Astrocyte (in vitro differentiated cells and primary cell): ENCODE results near the gene SPTB. TPM values are rescaled to one million over a fixed set of nuclear protein-coding genes. Genes with fewer than 3 reads are reported as not detected.

Source experiments
- DNase-seq: peaks from one replicate; pipeline ENCODE4 v3.0.0-alpha.2; 2010; ENCODE audit warnings: low read depth
- FAIRE-seq: peaks from 2 replicates; lab custom pipeline; 2011; peaks lifted over from hg19 to GRCh38; lab: Jason Lieb, UNC
- H2AFZ ChIP-seq: 2 replicates; pipeline ENCODE4 v1.6.0; 2012; ENCODE audit warnings: low read depth, low read length, inconsistent platforms
- H3K27ac ChIP-seq: 2 replicates; pipeline ENCODE4 v1.5.1; 2011; ENCODE audit warnings: low read depth, low read length, inconsistent platforms
- H3K27me3 ChIP-seq: 2 replicates; pipeline ENCODE4 v1.6.0; 2011; ENCODE audit warnings: low read length, inconsistent platforms; ENCODE audit not compliant: insufficient read depth
- H3K36me3 ChIP-seq: 2 replicates; pipeline ENCODE4 v1.5.1; 2011; ENCODE audit warnings: low read length, inconsistent platforms; ENCODE audit not compliant: insufficient read depth
- H3K4me1 ChIP-seq: 2 replicates; pipeline ENCODE4 v1.5.1; 2011; ENCODE audit warnings: low read length, inconsistent platforms; ENCODE audit not compliant: insufficient read depth
- H3K4me2 ChIP-seq: 2 replicates; pipeline ENCODE4 v1.6.0; 2012; ENCODE audit warnings: low read length, inconsistent platforms
- H3K4me3 ChIP-seq: 2 replicates; pipeline ENCODE4 v1.5.1; 2011; ENCODE audit warnings: low read depth, mild to moderate bottlenecking, low read length, inconsistent platforms; ENCODE audit not compliant: insufficient read depth
- H3K79me2 ChIP-seq: 2 replicates; pipeline ENCODE4 v1.6.0; 2012; ENCODE audit warnings: mild to moderate bottlenecking, low read length, inconsistent platforms; ENCODE audit not compliant: insufficient read depth
- H3K9ac ChIP-seq: 2 replicates; pipeline ENCODE4 v1.6.0; 2012; ENCODE audit warnings: mild to moderate bottlenecking, low read length, inconsistent platforms
- H3K9me3 ChIP-seq: 2 replicates; pipeline ENCODE4 v1.5.1; 2012; ENCODE audit warnings: low read depth, mild to moderate bottlenecking, low read length, inconsistent platforms; ENCODE audit not compliant: insufficient read depth
- H4K20me1 ChIP-seq: 2 replicates; pipeline ENCODE4 v1.6.0; 2012; ENCODE audit warnings: low read length, inconsistent platforms; ENCODE audit not compliant: insufficient read depth
- H3K27ac Mint-ChIP-seq: one replicate; pipeline ENCODE4 v1.8.0; 2021; ENCODE audit warnings: mild to moderate bottlenecking, mixed read lengths; ENCODE audit not compliant: unreplicated experiment
- H3K27me3 Mint-ChIP-seq: one replicate; pipeline ENCODE4 v1.8.0; 2021; ENCODE audit warnings: low read depth, mixed read lengths; ENCODE audit not compliant: unreplicated experiment
- H3K36me3 Mint-ChIP-seq: one replicate; pipeline ENCODE4 v1.8.0; 2021; ENCODE audit warnings: low read depth, mixed read lengths; ENCODE audit not compliant: unreplicated experiment
- H3K4me1 Mint-ChIP-seq: one replicate; pipeline ENCODE4 v1.8.0; 2021; ENCODE audit warnings: low read depth, mixed read lengths; ENCODE audit not compliant: unreplicated experiment
- H3K4me3 Mint-ChIP-seq: one replicate; pipeline ENCODE4 v1.8.0; 2021; ENCODE audit warnings: mild to moderate bottlenecking, moderate library complexity, mixed read lengths; ENCODE audit not compliant: unreplicated experiment
- H3K9me3 Mint-ChIP-seq: one replicate; pipeline ENCODE4 v1.8.0; 2021; ENCODE audit warnings: mild to moderate bottlenecking, mixed read lengths; ENCODE audit not compliant: unreplicated experiment
- CTCF ChIP-seq: IDR thresholded peaks from 2 replicates; pipeline ENCODE4 v1.5.1; 2011; ENCODE audit warnings: low read depth, mild to moderate bottlenecking, inconsistent platforms, low read length, moderate library complexity; ENCODE audit not compliant: insufficient read depth
- EZH2 ChIP-seq: IDR thresholded peaks from 2 replicates; pipeline ENCODE4 v1.6.1; 2012; ENCODE audit warnings: mild to moderate bottlenecking, low read length, inconsistent platforms; ENCODE audit not compliant: insufficient read depth
- total RNA-seq: library from RNA; stranded (reverse); gene quantifications from 2 replicates; pipeline ENCODE4 v1.2.1, GENCODE V29; 2021

Gene SPTB
- total RNA-seq, 1 donor from 2014 or later: 0.32 TPM

- Mint-ChIP-seq H3K4me3 (no peak overlapping the region), H3K4me1 (no peaks in the 10 kb centered on the region), H3K9me3 (peaks cover 1% of the 10 kb centered on the region), H3K27me3 (peaks cover 20% of the 10 kb centered on the region), H3K36me3 (peaks cover 8% of the 10 kb centered on the region), H3K27ac (no peak overlapping the region)
- no peaks in the 10 kb centered on the region for H3K79me2 ChIP-seq
- no peak overlapping the region for H3K9ac ChIP-seq
- H2AFZ ChIP-seq: no peak overlapping the region
- H3K4me1 ChIP-seq: no peaks in the 10 kb centered on the region
- H4K20me1 ChIP-seq: no peaks in the 10 kb centered on the region
- DNase-seq: no peak
- H3K27me3 ChIP-seq: no peaks in the 10 kb centered on the region
- no peaks in the 10 kb centered on the region for H3K36me3 ChIP-seq
- FAIRE-seq: no peak
- peaks cover 9% of the 10 kb centered on the region for H3K9me3 ChIP-seq
- H3K4me3 ChIP-seq: no peak overlapping the region
- no peak overlapping the region for H3K27ac ChIP-seq
- no peak for TF ChIP-seq EZH2
- no peak overlapping the region for H3K4me2 ChIP-seq
These were observed 105.4 kb downstream of the SPTB start for GRCh38 chr14:64774272-64774671.

- Histone ChIP-seq H3K36me3 (no peaks in the 10 kb centered on the region), H3K4me2 (no peak overlapping the region), H3K79me2 (no peaks in the 10 kb centered on the region), H3K27ac (no peak overlapping the region), H3K4me3 (no peak overlapping the region), H4K20me1 (no peaks in the 10 kb centered on the region), H3K4me1 (no peaks in the 10 kb centered on the region), H3K9ac (no peak overlapping the region), H3K9me3 (peaks cover 9% of the 10 kb centered on the region), H3K27me3 (no peaks in the 10 kb centered on the region), H2AFZ (no peak overlapping the region)
- Mint-ChIP-seq H3K4me3 (no peak overlapping the region), H3K9me3 (peaks cover 1% of the 10 kb centered on the region), H3K4me1 (no peaks in the 10 kb centered on the region), H3K27me3 (peaks cover 22% of the 10 kb centered on the region), H3K36me3 (peaks cover 8% of the 10 kb centered on the region), H3K27ac (no peak overlapping the region)
- DNase-seq (no peak), FAIRE-seq (no peak)
- no peak for TF ChIP-seq CTCF
- TF ChIP-seq EZH2: no peak
These were observed 106.1 kb downstream of the SPTB start for GRCh38 chr14:64773577-64773976.

- no peak for DNase-seq
- Histone ChIP-seq H3K4me1 (no peaks in the 10 kb centered on the region), H3K27me3 (no peaks in the 10 kb centered on the region), H2AFZ (no peak overlapping the region), H3K9ac (no peak overlapping the region), H3K79me2 (no peaks in the 10 kb centered on the region), H3K9me3 (peaks cover 9% of the 10 kb centered on the region), H3K4me2 (no peak overlapping the region), H3K27ac (no peak overlapping the region), H3K36me3 (no peaks in the 10 kb centered on the region), H4K20me1 (no peaks in the 10 kb centered on the region), H3K4me3 (no peak overlapping the region)
- H3K4me3 Mint-ChIP-seq: no peak overlapping the region
- H3K27ac Mint-ChIP-seq: no peak overlapping the region
- H3K27me3 Mint-ChIP-seq: peaks cover 22% of the 10 kb centered on the region
- no peak for FAIRE-seq
- TF ChIP-seq CTCF: no peak
- no peak for TF ChIP-seq EZH2
- H3K9me3 Mint-ChIP-seq: peaks cover 1% of the 10 kb centered on the region
- peaks cover 8% of the 10 kb centered on the region for H3K36me3 Mint-ChIP-seq
- no peaks in the 10 kb centered on the region for H3K4me1 Mint-ChIP-seq
These were observed 106.7 kb downstream of the SPTB start for GRCh38 chr14:64773046-64773445.
